T-helper 1 cell treated with Interleukin-12 subunit alpha and Interleukin-12 subunit beta and Interleukin-4 antibody, amounts not matched to agents 30 μg/mL and 1 μg/mL, for 36 hours (primary cell): ENCODE data around the gene TMEM212.

Source experiments
- H3K27ac Mint-ChIP-seq: one replicate; pipeline ENCODE4 v1.8.0; 2021; ENCODE audit warnings: mild to moderate bottlenecking, mixed read lengths
- H3K27me3 Mint-ChIP-seq: one replicate; pipeline ENCODE4 v1.8.0; 2021; ENCODE audit warnings: low read depth, mixed read lengths
- H3K36me3 Mint-ChIP-seq: one replicate; pipeline ENCODE4 v1.8.0; 2021; ENCODE audit warnings: low read depth, mixed read lengths
- H3K4me1 Mint-ChIP-seq: one replicate; pipeline ENCODE4 v1.8.0; 2021; ENCODE audit warnings: low read depth, mixed read lengths
- H3K4me3 Mint-ChIP-seq: one replicate; pipeline ENCODE4 v1.8.0; 2021; ENCODE audit warnings: mild to moderate bottlenecking, moderate library complexity, mixed read lengths
- H3K9me3 Mint-ChIP-seq: one replicate; pipeline ENCODE4 v1.8.0; 2021; ENCODE audit warnings: mixed read lengths

The TMEM212 gene

DNA sequence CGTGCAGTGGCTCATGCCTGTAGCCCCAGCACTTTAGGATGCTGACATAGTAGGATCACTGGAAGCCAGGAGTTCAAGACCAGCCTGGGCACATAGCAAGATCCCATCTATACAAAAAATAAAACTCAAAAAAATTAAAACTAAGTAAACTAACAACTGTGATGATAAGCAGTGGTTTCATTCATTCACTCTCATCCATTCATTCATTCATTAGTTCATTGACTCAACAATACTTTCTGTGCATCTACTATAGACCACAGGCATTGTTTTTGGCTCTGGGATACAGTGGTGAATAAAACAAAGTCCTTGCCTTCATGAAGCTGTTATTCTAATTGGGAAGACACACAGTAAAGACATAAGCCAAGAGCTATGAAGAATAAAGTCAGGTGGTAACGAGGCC is 7.5 kb upstream of the TMEM212 start:
- H3K27ac Mint-ChIP-seq: no peak overlapping the region
- H3K27me3 Mint-ChIP-seq: peaks cover 39% of the 10 kb centered on the region
- H3K36me3 Mint-ChIP-seq: no peaks in the 10 kb centered on the region
- no peaks in the 10 kb centered on the region for H3K9me3 Mint-ChIP-seq
- no peaks in the 10 kb centered on the region for H3K4me1 Mint-ChIP-seq
- no peak overlapping the region for H3K4me3 Mint-ChIP-seq

GRCh38 chr3:171836855-171837254 is 6.3 kb upstream of the TMEM212 start:
- H3K36me3 Mint-ChIP-seq: no peaks in the 10 kb centered on the region
- H3K27ac Mint-ChIP-seq: no peak overlapping the region
- no peaks in the 10 kb centered on the region for H3K4me1 Mint-ChIP-seq
- peaks cover 47% of the 10 kb centered on the region for H3K27me3 Mint-ChIP-seq
- H3K9me3 Mint-ChIP-seq: no peaks in the 10 kb centered on the region
- H3K4me3 Mint-ChIP-seq: no peak overlapping the region

DNA sequence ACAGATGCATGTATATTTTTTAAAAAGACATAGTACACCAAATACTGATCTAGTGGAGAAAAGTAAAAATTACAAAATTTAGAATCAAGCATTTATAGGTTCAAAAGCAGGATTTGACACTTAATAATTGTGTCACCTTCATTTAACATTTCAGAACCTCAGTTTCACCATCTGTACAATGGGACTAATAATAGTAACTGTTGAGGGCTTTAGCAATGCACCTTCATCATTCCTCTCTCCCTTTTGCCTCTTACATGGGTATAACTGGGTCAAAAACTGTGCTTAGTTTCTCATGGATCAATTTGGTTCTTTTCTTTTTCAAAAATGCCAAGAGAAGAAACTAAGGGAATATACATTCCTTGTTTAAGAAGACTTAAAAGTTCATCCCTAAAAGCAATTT is 5.5 kb upstream of the TMEM212 start:
- no peaks in the 10 kb centered on the region for H3K36me3 Mint-ChIP-seq
- H3K4me1 Mint-ChIP-seq: no peaks in the 10 kb centered on the region
- no peak overlapping the region for H3K4me3 Mint-ChIP-seq
- no peaks in the 10 kb centered on the region for H3K9me3 Mint-ChIP-seq
- no peak overlapping the region for H3K27ac Mint-ChIP-seq
- H3K27me3 Mint-ChIP-seq: peaks cover 46% of the 10 kb centered on the region

- no peak overlapping the region for H3K4me3 Mint-ChIP-seq
- H3K36me3 Mint-ChIP-seq: no peaks in the 10 kb centered on the region
- H3K9me3 Mint-ChIP-seq: no peaks in the 10 kb centered on the region
- H3K4me1 Mint-ChIP-seq: no peaks in the 10 kb centered on the region
- peaks cover 43% of the 10 kb centered on the region for H3K27me3 Mint-ChIP-seq
- no peak overlapping the region for H3K27ac Mint-ChIP-seq
Measured at GRCh38 chr3:171838218-171838720, 4.9 kb upstream of the TMEM212 start.

DNA sequence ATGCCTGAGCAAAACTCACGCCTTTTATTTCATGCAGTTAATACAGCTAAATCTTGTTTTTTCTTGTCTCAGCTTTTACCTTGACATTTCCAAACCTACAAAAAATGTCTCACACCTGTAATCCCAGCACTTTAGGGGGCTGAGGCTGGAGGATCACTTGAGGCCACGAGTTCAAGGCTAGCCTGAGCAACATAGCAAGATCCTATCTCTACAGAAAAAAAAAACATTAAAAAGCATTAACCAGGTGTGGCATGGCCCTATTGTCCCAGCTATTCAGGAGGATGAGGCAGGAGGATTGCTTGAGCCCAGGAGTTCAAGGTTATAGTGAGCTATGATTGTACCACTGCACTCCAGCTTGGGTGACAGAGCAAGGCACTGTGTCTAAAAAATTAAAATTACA is 3.9 kb upstream of the TMEM212 start:
- Mint-ChIP-seq H3K27ac (no peak overlapping the region), H3K9me3 (no peaks in the 10 kb centered on the region), H3K4me1 (no peaks in the 10 kb centered on the region), H3K4me3 (no peak overlapping the region), H3K27me3 (peaks cover 43% of the 10 kb centered on the region), H3K36me3 (no peaks in the 10 kb centered on the region)

GRCh38 chr3:171840445-171840810 is 2.7 kb upstream of the TMEM212 start:
- Mint-ChIP-seq H3K4me1 (no peaks in the 10 kb centered on the region), H3K36me3 (no peaks in the 10 kb centered on the region), H3K27me3 (peaks cover 39% of the 10 kb centered on the region), H3K9me3 (no peaks in the 10 kb centered on the region), H3K27ac (no peak overlapping the region), H3K4me3 (no peak overlapping the region)

- Mint-ChIP-seq H3K27me3 (peaks cover 34% of the 10 kb centered on the region), H3K27ac (no peak overlapping the region), H3K9me3 (no peaks in the 10 kb centered on the region), H3K4me1 (peaks cover 2% of the 10 kb centered on the region), H3K36me3 (no peaks in the 10 kb centered on the region), H3K4me3 (no peak overlapping the region)
Measured at GRCh38 chr3:171840811-171841619, 2.1 kb upstream of the TMEM212 start.

DNA sequence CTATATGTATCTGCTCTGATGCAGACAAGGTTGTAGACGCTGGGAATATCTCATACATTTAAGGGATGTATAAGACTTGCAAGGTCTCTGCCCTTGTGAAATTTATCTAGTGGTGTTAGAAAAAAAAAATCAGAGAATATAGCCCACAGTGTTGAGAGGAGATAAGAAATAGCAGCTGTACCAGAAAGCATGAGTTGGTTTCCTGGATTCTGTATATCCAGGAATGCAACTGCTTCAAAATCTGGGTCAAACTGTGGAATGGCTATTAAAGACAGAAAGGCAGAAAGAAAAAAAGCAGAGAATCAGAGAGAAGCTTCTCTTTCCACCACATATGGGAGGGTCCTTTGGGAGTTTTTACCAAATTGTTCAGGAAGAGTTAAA is 1.5 kb upstream of the TMEM212 start:
- peaks cover 7% of the 10 kb centered on the region for H3K4me1 Mint-ChIP-seq
- H3K4me3 Mint-ChIP-seq: no peak overlapping the region
- H3K9me3 Mint-ChIP-seq: no peaks in the 10 kb centered on the region
- H3K27ac Mint-ChIP-seq: no peak overlapping the region
- H3K27me3 Mint-ChIP-seq: peaks cover 34% of the 10 kb centered on the region
- no peaks in the 10 kb centered on the region for H3K36me3 Mint-ChIP-seq

DNA sequence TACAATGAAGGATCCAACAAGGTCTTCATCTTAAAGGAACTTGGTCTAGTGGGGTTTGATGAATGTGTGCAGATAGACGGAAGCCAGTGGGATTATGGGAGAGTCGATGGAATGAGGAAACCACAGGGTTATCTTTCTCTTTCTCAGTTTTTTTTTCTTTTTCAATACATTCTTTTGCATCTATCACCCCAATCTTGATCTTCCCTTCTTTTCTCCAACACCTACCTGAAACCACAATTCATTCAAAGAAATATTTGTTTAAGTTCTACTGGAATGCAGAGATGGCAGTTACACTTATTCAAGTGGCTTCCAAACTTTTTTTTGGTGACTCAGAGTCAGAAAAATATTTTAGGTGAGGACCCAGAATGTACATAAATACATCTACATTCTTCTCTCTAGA is 1.7 kb downstream of the TMEM212 start:
- Mint-ChIP-seq H3K27me3 (peaks cover 25% of the 10 kb centered on the region), H3K27ac (no peak overlapping the region), H3K9me3 (peaks cover 3% of the 10 kb centered on the region), H3K4me1 (peaks cover 12% of the 10 kb centered on the region), H3K36me3 (peaks cover 2% of the 10 kb centered on the region), H3K4me3 (no peak overlapping the region)

DNA sequence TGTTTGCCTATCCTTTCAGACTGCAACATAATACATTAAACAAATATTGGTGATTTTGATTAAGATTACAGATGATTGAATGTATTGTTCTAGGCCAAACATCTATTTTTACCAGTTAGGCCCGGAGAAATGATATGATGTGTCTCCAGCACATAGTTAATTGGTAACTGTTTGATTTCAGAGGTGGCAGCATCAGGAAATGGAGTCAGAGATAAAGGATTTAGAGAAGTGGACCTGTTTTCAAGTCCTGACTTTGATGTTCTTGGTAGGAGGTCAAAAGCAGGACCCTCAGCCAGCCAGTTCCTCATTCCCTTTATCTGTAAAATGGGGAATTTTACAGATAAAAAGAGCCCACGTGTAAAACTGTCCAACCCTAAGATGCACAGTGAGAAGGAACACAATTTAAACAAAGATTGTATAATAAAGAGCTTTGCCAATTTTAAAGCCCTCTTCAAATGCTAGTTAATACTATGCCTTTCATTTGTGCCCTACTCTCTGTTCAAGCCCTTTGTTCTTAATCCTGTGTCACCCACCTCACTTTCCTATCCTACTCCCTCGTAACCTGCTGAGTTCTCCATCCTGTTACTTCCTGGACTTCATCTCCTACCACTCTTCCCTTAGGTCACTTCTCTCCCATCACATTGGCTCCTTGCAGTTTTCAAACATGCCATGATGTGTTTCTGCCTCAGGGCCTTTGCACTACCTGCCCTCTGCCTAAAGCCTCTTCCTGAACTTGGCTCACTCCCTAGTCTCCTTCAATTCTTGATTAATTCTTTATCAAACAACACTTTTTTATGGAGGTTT is 2.5 kb downstream of the TMEM212 start:
- peaks cover 3% of the 10 kb centered on the region for H3K9me3 Mint-ChIP-seq
- H3K4me3 Mint-ChIP-seq: no peak overlapping the region
- peaks cover 12% of the 10 kb centered on the region for H3K4me1 Mint-ChIP-seq
- peaks cover 2% of the 10 kb centered on the region for H3K36me3 Mint-ChIP-seq
- H3K27me3 Mint-ChIP-seq: peaks cover 23% of the 10 kb centered on the region
- H3K27ac Mint-ChIP-seq: no peak overlapping the region

DNA sequence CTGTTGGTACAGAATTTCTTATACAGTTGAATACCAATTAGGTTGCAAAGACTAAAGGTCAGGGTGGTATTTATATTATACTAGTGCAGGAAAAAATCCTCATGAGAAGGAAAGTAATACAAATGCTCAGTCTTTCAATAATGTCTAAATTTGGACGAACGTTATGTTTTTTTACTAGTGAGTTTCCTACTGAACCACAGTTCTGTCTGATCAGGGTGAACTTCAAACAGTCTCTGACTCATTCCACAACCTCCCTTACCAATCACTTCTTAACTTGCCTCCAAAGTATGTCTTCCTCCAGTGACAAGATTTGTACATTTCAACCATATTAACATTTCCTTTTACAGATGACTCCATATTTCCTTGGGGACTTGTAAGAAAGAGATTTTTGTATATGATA is 3.4 kb downstream of the TMEM212 start:
- peaks cover 3% of the 10 kb centered on the region for H3K9me3 Mint-ChIP-seq
- no peak overlapping the region for H3K4me3 Mint-ChIP-seq
- peaks cover 12% of the 10 kb centered on the region for H3K4me1 Mint-ChIP-seq
- peaks cover 2% of the 10 kb centered on the region for H3K36me3 Mint-ChIP-seq
- H3K27me3 Mint-ChIP-seq: peaks cover 19% of the 10 kb centered on the region
- H3K27ac Mint-ChIP-seq: no peak overlapping the region

- Mint-ChIP-seq H3K27ac (no peak overlapping the region), H3K4me1 (peaks cover 12% of the 10 kb centered on the region), H3K9me3 (peaks cover 3% of the 10 kb centered on the region), H3K27me3 (peaks cover 18% of the 10 kb centered on the region), H3K4me3 (no peak overlapping the region), H3K36me3 (peaks cover 2% of the 10 kb centered on the region)
Measured at GRCh38 chr3:171847133-171847532, 4.0 kb downstream of the TMEM212 start.

DNA sequence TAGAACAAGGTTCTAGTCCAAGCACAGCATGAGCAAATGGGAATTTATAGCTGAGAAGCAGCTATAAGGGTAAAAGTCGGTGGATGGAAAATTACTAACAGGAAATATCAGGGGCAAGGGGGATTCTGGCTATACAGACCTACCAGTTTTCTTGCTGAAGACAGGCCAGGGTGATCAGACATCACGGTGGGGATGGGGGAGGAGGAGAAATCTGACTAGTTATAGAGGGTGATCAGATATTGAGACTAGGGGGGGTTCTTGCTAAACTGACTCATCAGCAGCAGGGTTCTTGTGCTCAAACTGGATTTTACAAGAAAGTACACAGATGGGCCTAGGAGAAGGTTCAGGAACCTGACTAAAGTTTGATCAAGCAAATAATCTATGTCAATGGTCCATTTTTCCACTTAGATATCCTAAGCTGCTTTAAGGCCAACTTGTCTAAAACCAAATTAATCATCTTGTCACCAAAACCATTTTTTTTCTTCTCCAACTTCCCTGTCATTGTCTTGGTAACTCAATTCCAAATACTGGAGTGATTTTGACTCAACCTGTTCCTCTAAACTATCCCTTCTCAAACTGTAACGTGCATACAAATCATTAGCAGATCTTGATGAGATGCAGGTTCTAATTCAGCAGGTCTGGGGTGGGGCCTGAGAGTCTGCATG is 4.6 kb downstream of the TMEM212 start:
- H3K27ac Mint-ChIP-seq: no peak overlapping the region
- peaks cover 12% of the 10 kb centered on the region for H3K4me1 Mint-ChIP-seq
- H3K27me3 Mint-ChIP-seq: peaks cover 21% of the 10 kb centered on the region
- H3K9me3 Mint-ChIP-seq: peaks cover 7% of the 10 kb centered on the region
- H3K36me3 Mint-ChIP-seq: peaks cover 2% of the 10 kb centered on the region
- no peak overlapping the region for H3K4me3 Mint-ChIP-seq

DNA sequence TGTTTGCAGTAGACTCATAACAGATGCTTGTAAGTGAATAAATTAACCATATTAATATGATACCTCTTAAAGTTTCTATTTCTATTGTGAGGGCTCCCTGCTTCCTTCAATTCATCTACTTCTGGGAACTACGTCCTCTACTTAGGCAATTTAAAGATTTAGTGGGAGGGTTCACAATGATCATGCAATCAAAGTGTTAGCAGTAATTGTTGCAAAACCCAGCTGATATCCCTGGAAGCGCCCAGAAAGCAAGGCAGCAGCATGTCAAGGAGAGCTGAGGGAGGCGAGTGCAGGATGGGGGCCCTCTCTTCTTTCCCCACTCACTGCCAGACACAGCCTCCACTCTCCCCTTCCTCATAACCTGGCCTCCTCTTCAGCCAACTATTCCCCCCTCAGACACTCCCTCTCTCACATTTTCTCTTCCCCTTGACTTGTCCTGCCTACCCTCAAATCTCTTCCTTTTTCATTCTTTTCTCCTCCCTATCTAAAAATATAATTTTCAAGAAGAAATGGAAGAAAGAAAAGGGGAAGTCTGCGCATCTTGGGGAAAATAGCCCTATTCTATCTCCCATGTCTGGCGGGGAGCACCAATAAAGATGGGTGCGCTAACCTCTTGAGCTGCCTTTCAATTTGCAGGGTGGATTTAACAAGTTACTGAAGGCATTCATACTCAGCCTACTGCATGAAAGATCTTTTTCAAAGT is 6.6 kb downstream of the TMEM212 start:
- Mint-ChIP-seq H3K4me1 (peaks cover 12% of the 10 kb centered on the region), H3K9me3 (peaks cover 23% of the 10 kb centered on the region), H3K27me3 (peaks cover 20% of the 10 kb centered on the region), H3K4me3 (no peak overlapping the region), H3K36me3 (peaks cover 2% of the 10 kb centered on the region), H3K27ac (no peak overlapping the region)
